ENCODE measurements around the gene PTBP3.

GRCh38 chr9:112371060-112371459 is 37.6 kb upstream of the PTBP3 start:
- no peak for TF ChIP-seq CTCF (conservative IDR thresholded peaks at IDR 0.05; ENCODE audit: low read length)
- no peak for TF ChIP-seq EZH2phosphoT487 (IDR thresholded peaks at IDR 0.05; ENCODE audit: borderline replicate concordance)

All from Loucy (cell line).